ENCODE measurements around the gene NES.
"Not testable (repeated sequence)": the region's sequence is repeated elsewhere in the genome, so short reads cannot be mapped to it uniquely, and the experiment has no call there.

Gene NES

DNA sequence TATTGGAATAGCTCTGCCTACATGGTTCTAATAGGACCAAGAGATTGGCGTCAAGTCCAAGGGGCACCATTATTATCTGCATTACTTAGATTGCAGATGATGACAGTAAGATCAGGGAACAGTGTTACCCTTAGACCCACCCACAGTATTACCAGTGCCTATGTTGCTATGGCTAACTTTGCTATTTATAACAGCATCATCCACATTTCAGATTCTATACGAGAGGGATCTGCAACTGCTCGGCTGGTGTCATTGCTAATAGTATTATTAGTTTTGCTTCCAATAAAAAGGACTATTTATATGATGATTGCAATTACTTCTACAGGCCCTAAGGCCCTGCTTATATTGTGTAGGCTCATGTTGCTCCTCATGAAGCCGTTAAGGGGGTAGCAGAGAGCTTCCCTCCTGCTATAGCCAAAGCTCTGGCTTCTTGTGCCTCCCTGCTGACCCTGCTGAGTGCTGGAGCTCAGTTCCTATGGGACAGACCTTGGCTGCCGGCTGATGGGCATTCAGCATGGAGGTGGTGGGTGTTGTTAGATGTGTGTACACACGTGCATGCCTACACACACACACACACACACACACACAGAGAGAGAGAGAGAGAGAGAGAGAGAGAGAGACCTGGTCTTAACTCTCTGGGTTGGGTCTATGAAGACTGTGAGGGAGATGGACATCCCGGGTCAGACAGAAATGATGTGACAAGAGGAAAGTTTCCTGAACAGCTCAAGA lies 34.0 kb downstream of the NES start:
- DNase-seq = no peak

DNA sequence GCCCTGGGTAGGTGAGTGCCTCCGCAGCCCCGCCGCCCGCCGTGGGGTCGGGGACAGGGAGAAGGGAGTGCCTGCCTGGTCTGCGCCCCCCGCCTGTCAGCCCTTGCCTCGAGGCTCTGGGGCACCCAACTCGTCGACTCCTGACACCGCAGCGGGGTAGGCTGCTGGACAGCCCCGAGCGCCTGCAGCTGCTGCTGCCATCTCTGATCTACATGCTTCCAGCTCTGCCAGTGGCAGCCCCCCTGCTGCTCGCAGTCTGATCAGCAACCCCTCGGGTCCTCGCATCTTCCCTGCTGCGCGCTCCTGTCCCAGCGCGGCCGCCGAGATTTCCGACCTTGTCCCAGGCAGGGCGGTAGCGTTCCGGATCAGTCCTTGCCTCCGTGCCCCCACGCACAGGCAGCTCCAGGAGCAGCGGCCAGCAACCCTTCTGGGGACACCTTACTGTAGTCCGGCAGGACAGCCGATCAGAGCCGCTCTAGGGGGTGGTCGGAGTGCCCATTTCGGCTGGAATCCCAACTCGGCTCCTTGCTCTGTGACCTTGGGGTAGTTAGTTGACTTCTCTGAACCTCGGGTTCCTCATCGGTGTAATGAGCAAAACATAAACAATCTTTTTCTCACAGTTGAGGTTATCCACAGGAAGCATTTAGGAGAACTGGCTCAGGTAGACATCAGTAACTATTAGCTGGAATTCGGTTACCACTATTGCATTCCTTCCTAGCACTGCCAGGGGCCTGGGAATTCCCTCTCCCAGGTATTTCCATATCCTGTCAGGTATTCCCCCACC lies 34.8 kb downstream of the NES start:
- DNase-seq = no peak

DNA sequence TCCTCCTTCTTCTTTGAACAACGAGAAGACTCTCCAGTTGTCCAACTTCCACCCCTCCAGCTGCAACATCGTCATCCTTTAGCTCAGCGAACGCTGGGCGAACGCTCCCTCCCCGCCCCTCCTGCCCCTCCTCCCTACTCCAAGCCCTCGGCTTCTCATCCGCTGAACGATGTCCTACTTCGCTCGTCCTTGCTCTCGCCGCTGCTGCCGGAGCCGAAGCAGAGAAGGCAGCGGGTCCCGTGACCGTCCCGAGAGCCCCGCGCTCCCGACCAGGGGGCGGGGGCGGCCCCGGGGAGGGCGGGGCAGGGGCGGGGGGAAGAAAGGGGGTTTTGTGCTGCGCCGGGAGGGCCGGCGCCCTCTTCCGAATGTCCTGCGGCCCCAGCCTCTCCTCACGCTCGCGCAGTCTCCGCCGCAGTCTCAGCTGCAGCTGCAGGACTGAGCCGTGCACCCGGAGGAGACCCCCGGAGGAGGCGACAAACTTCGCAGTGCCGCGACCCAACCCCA lies 35.4 kb downstream of the NES start, which contains the start of gene BCAN:
Gene BCAN (plus strand): TSS at position 357 of the 504 bp plus-strand sequence. CDS start 3,938 bp downstream, outside the sequence.
- no peak for DNase-seq

DNA sequence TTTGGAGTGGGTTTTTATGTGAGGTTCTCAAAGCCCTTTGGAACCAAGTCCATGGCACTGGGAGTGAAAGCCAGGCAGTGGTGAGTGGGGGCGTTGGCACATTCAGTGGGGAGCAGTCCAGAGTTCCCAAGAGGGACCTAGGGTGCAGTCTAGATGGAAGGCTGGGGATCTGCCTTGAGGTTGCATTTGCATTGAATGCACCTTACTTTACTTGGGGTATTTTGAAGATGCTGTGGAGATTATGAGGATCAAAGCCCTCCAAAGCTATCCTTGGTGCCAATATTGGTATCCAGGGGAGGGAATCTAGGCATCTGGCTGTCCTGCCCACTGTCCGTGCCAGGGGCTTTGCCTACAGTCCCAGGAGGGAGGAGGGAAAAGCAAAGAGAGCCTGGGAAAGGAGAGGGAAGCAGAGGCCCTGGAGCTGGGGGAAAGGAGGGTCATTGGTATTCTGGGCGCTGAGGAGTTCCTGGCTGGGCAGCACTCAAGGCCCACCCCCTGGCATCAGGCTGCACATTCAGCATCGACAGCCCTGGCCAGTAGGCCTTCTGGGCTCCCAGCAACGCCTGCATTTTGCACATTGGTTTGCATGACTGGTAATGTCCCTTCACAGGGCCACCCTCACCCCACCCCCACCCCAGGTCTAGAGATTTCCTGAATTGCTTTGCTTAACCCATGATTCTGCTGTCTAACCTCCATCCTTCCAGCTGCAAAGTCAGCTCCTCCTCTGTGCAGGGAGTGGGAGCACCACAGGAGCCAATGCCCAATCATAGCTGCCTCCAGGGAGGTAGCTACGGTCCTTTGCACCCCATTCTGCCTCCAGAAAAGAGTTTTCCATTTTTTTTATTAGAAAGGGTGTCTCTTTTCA lies 36.1 kb downstream of the NES start:
- no peak for DNase-seq

DNA sequence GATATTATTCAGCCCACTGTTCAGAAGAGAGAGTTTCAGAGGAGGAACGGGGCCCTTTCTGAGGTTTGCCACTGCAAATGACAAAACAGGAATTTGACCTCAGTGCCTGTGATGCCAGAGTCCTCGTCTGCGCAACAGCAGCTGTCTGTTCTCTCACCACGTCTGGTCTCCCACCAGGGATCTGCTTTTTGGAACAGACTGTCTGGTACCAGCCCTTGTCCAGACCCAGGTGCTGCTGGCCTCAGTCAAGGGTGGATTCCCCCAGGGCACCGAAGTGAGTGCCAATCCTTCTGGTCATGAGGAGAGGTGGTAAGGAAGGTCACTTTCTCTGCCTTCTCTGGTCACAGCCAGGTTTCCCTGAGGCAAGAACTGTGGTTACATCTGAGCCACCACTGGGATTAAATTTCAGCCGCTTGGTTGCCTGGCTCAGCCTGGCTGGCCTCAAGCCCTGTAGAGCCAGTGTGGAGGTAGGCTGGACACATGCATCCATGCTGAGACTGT lies 37.6 kb downstream of the NES start:
- no peak for DNase-seq

DNA sequence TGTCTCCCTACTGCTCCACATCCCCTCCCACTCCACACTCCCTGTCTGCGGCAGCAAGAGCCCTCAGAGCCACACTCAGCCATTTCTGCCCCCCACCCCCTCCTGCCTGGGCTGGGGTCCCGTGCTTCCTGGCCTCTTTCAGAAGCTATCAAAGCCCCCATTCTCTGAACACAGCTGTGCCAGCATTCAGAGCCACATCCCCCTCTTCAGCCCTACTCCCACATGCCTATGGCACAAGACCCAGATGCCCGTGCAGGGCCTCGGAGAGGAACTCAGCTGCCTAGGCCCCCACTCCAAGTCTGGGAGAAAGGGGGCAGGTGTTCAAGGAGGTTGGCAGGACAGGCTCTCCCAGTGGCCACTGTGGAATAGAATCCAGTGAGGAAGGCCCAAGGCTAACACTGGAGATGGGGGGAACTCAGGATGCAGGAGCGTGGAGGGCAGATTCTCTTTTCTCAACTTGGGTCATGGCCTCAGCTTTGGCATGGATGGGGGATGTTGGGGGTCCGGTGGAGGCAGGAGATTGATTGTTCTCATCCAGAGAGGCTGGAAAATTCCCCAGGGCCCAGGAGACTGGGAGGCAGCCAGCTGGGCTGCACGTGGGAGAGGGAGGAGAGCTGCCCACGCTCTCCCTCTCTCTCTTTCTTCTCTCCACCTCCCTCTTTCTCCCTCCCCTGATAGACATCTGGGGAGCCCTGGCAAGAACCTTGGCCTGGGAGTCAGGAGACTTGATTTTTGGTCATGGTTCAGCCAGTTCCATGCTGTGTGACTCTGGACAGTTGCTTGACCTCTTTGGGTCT lies 38.8 kb downstream of the NES start:
- DNase-seq = no peak

DNA sequence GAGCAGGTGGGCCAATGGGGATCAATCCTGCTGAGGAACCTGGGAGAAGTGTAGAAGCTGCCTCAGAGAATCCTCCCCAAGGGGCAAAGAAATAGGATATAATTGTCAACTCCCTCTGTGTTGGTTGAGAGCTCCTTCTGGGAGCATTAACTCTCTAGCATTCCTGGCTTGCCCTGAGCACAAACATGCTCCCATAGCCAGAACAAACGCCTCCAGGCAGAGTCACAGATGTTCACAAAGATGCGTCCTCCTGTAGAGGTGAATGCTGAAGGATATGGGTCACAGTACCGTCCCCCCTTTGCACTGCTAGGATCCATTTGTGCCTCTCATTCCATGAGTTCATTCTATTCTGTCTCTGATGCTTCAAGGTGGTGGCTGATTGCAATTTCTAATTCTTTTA lies 44.9 kb downstream of the NES start:
- no peak for DNase-seq

DNA sequence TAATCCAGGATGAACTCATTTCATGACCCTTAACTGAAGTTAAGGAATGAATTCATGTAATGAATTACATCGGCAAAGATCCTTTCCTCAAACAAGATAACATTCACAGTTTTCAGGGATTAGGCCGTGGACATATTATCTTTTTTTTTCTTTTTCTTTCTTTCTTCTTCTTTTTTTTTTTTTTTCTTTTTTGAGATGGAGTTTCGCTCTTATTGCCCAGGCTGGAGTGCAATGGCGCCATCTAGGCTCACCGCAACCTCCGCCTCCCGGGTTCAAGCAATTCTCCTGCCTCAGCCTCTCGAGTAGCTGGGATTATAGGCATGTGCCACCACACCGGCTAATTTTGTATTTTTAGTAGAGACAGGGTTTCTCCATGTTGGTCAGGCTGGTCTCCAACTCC lies 46.1 kb downstream of the NES start:
- not testable (repeated sequence) for DNase-seq

DNA sequence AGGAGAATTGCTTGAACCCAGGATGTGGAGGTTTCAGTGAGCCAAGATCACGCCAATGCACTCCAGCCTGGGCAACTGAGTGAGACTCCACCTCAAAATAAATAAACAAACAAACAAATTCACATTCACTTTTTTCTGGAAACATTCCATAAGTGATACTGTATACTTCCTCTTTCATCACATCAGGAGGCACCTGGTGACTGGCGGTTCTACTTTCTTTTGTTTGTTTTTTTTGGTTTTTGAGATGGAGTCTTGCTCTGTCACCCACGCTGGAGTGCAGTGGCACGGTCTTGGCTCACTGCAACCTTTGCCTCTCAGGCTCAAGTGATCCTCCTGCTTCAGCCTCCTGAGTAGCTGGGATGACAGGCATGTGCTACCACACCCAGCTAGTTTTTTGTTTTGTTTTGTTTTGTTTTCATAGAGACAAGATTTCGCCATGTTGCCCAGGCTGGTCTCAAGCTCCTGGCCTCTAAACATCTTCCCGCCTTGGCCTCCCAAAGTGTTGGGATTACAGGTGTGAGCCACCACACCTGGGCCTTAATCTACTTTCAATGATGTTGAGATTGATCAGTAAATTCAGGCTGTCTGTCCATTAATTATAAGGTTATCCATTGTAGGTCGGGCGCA lies 47.3 kb downstream of the NES start:
- DNase-seq = no peak

DNA sequence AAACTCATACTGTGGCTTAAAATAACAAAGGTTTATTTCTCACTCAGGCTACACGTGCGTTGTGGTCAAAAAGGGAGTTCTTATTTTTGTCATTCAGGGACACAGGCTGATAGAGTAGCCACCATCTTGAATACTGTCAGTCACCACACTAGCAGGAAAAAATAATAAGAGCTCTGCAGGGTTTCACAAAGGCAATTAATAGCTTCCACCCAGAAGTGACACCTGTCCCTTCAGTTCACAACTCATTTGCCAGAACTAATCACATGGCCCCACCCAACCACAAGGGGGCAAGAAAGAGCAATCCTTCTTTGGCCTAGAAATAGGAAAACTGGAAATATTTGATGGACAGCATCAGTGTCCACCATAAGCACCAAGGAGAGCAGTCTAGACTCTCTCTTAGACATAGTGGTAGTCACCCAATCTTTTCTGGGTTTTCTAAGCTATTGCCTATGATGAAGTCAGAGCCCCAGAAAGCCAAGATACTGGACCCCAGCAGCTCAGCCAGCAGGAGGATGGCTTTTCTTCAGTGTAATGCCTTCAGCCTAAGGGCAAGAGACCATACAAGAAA lies 49.8 kb downstream of the NES start:
- DNase-seq = peak; percentile 8

DNA sequence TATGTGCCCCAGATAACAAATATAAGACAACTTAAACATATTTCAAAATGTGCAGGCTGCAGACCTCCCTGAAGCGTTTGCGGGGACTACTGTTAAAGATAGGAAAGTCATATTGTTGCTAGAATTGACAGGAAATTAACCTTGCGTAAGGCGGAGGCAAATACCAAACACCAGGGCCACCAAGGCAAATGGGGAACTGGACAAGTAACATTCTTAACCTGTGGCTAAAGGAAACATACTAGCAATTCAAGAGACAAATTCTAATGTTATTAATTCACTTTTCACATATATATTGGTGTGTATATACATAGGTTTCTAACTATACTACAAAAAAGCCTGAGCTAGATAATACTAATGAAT lies 51.1 kb downstream of the NES start:
- no peak for DNase-seq

DNA sequence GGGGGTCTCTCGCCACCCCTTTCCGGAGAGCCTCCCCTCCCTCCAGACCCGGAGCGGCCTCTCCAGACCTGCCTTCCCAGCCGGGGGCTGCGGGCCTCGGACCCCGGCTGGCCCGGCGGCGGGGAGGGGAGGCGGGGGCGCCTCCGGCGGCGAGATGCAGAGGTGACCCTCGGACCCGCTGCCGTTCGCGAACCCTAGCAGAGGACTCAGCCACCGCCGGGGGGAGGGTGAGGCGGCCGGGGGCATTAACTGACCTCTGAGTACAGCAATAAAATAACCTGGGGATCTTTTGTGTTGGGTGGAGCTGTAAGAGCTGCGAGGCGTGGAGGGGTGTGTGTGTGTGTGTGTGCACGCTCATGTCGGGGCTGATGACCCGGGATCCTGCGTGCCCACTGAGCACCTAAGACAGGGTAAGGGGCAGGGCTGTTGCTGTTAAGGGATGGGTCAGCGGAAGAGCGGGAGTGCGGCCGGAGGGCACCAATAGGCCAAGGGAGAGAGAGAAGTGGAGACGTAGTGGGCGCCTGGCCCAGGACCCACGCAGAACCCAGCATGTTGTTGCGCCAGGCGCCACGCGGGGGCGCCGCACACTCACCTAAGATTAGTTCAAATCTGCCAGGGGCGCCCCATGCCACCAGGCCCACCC lies 51.6 kb downstream of the NES start:
- DNase-seq = peak; percentile 58

DNA sequence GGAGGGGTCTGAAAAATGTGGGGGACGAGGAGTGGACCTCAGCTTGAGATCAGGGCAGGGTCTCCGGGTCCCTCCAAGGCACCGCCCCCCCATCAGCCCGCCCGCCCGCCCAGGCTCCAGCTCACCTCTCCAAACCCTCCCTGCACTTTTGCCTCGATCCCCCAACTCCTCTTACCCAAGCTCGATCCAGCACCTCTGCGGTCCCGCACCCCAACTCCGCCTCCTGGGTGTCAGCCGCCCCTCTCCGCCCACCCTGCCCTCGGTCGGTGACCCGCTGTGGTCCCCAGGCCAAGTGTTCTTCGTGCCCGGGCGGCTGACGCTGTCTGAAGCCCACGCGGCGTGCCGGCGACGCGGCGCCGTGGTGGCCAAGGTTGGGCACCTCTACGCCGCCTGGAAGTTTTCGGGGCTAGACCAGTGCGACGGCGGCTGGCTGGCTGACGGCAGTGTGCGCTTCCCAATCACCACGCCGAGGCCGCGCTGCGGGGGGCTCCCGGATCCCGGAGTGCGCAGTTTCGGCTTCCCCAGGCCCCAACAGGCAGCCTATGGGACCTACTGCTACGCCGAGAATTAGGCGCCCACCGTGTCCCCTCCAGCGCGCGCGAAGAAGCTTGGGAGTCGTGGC lies 52.3 kb downstream of the NES start:
- no peak for DNase-seq

DNA sequence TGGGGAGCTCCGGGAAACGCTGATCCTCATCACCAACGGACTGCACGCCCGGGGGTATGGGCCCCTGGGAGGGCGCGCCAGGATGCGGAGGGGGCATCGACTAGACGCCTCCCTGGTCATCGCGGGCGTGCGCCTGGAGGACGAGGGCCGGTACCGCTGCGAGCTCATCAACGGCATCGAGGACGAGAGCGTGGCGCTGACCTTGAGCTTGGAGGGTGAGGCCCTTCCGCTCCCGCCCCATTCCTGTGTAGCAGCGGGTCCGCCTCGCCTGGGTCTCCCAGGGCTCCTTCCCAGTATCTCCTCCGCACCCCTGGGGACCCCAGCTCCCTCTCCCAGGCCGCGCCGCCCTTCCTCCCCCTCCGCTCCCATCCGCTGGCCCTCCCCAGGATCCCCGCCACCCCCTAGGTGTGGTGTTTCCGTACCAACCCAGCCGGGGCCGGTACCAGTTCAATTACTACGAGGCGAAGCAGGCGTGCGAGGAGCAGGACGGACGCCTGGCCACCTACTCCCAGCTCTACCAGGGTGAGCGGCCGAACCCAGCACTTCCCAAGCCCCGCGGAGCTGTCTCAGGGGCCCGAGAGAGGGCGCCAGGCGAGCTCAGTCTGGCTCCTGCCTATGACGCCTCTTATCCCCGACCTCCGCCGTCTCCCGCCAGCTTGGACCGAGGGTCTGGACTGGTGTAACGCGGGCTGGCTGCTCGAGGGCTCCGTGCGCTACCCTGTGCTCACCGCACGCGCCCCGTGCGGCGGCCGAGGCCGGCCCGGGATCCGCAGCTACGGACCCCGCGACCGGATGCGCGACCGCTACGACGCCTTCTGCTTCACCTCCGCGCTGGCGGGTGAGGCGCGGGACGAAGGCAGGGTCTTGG lies 53.0 kb downstream of the NES start:
- peak; percentile 10 for DNase-seq

DNA sequence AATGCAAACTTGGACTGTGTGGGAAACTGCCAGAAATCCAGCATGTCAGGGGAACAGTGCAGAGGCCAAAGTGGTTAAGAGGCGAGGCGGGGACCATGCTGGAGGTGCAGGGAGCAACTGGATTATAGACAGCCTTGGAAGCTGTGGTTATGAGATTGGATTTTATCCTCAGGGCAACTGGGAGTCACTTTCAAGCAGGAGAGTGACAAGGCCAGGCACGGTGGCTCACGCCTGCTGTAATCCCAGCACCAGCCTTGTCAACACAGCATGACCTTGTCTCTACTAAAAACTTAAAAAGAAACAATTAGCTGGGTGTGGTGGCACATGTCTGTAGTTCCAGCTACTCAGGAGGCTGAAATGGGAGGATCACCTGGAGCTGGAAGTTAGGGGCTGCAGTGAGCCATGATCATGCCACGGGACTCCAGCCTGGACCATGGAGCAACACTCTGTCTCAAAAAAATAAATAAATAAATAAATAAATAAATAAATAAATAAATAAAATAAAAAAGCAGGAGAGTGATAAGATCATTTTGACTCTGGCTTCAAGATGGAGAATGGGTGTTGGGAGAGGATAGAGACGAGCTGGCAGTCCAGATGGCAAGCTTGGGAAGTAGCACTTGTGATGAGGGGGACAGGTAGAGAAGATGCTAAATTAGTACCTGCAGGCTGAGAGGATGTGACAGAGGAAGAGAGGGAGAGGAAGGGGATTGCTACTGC lies 54.5 kb downstream of the NES start:
- DNase-seq = no peak

DNA sequence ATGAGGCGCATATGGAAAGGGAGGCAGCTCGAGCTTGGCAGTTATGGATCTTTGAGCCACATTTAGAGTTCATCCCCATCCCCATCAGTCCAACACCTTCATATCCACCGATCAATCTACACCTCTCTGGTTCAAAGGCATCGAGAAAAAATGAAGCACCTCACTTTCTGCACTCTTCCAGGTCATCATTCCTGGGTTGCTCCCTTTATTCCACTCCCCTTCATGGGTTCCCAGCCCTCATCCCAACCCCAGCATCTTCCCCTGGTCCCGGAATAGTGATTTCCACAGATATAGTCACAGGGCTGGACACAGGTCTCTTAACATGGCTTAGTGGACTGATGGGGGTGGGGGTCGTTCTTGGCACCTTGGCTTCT lies 57.6 kb downstream of the NES start:
- no peak for DNase-seq

DNA sequence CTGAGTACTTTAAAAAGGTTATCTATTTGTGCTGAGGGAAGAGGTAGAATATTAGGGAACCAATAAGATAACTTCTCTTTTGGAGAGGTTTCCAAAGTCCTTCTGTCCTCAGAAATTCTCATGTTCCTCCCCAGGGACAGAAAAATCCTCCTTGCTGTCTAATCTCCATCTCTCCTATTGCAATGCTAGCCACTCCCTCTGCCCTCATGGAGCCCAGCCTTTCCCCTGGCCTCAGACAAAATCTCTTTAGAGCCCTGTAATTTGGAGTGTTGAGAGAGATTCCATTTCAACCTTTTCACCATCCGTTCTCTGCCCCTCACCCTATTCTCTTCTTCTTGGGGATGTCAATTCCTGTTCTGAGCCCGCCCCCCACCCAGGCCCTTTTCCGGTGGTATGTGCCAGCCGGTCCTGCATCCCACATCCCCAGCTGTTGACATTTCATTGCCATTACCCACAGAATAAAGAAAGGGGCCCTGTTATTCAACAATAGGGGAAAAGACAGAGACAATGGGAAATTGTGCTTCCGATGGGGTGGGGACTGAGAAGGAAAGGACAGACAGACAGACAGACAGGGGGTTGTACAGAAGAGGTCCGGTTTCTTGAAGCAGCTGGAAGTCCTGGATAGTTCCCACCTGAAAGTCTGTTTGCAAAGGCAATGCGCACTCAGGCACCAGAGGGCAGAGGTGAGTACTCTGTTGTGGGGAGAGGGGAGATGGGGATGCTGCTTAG lies 58.2 kb downstream of the NES start, which contains the start of gene HAPLN2:
Gene HAPLN2 (plus strand): TSS at position 563 of the 729 bp plus-strand sequence. CDS start 4,076 bp downstream, outside the sequence.
- no peak for DNase-seq
